GM12873 (cell line): ENCODE results near the gene ITGB6.

ENCODE experiments used
- CTCF ChIP-seq: IDR thresholded peaks from 2 replicates; pipeline ENCODE4 v1.5.1; 2012; ENCODE audit warnings: low read depth, mild to moderate bottlenecking, moderate library complexity, low read length, control low read depth; ENCODE audit not compliant: insufficient read depth; ENCODE audit errors: missing control alignments

ITGB6 gene

GRCh38 chr2:160207271-160207670 lies 7.2 kb upstream of the ITGB6 start:
- TF ChIP-seq CTCF, result no peak

- TF ChIP-seq CTCF, result no peak
These were observed 6.4 kb upstream of the ITGB6 start for GRCh38 chr2:160206436-160206835.

GRCh38 chr2:160205505-160205904 lies 5.4 kb upstream of the ITGB6 start:
- TF ChIP-seq CTCF, result no peak

GRCh38 chr2:160203422-160203821 lies 3.4 kb upstream of the ITGB6 start:
- no peak for TF ChIP-seq CTCF

GRCh38 chr2:160203007-160203406 lies 2.9 kb upstream of the ITGB6 start:
- TF ChIP-seq CTCF, result no peak

GRCh38 chr2:160201849-160202539 lies 1.9 kb upstream of the ITGB6 start:
- no peak for TF ChIP-seq CTCF

- TF ChIP-seq CTCF, result no peak
These were observed 849 bp upstream of the ITGB6 start for GRCh38 chr2:160200921-160201320.
